Upper lobe of left lung (tissue), 4 donors: ENCODE measurements around the gene VWA5B1.

Experiments used
- CTCF ChIP-seq, 6 experiments: fragments of 450-650 bp in 4 of 6; fragments of 200-600 bp in 2 of 6; sonication (generic) in 2 of 6; IDR thresholded peaks; one replicate each; pipeline ENCODE4 v1.5.1; 2016 to 2019; ENCODE audit warnings: antibody characterized with exemption in 6 of 6
- EP300 ChIP-seq, 4 donors: sonication (generic); formaldehyde crosslinking; IDR thresholded peaks; one replicate each; pipeline ENCODE4 v1.5.1; 2017; ENCODE audit warnings: antibody characterized with exemption in 4 of 4, control low read depth in 2 of 4
- POLR2A ChIP-seq, 4 donors: fragments of 450-650 bp; IDR thresholded peaks; one replicate each; pipeline ENCODE4 v1.5.1; 2016 to 2017; ENCODE audit warnings: antibody characterized with exemption in 4 of 4, mild to moderate bottlenecking in 2 of 4
- POLR2AphosphoS5 ChIP-seq, 2 donors: sonication (generic); formaldehyde crosslinking; IDR thresholded peaks; one replicate each; pipeline ENCODE4 v1.5.1; 2017; ENCODE audit warnings: antibody characterized with exemption in 2 of 2

DNA sequence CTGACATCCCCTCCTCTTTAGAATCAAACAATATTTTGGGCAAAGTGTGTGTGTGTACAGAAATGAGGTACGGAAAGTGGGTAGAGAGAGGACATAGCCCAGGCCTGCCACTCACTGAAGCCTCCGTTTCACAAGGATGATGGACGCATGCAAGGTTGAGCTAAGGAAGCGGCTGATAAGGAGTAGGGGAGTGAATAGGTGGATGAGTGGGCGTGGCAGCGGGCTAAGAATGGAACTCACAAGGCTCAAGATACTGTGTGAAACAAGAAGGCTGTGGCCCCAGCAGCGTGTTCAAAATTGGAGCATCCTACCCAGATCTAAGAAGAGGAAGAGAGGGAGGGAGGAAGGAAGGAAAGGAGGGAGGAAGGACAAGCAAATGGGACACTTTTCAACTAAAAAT is 37.5 kb downstream of the VWA5B1 start:
- TF ChIP-seq EP300 (IDR thresholded peaks at IDR 0.05), result no peak
- no peak for TF ChIP-seq POLR2A (IDR thresholded peaks at IDR 0.05)
- no peak for TF ChIP-seq CTCF (IDR thresholded peaks at IDR 0.05)
- no peak for TF ChIP-seq POLR2AphosphoS5 (IDR thresholded peaks at IDR 0.05)
